H1 (cell line): Measurements from ENCODE around the gene LMAN2. TPM values are rescaled to one million over a fixed set of nuclear protein-coding genes. Genes with fewer than 3 reads are reported as not detected.

Experiments
- CTCF ChIA-PET: fragments of 300-600 bp; sonication (Branson Sonifier 250); formaldehyde crosslinking; loops from one replicate; lab custom pipeline; 2021; ENCODE audit not compliant: partially characterized antibody; lab: Charles Lee
- POLR2A ChIA-PET: fragments of 300-600 bp; sonication (Branson Sonifier 250); formaldehyde crosslinking; loops from one replicate; lab custom pipeline; 2021; ENCODE audit warnings: inconsistent platforms; ENCODE audit not compliant: partially characterized antibody; lab: Charles Lee
- DNase-seq, 2 experiments: peaks; one replicate each; pipeline versions ENCODE4 v3.0.0 to v3.0.0-alpha.2; 2010 to 2022; ENCODE audit warnings: low spot score in 2 of 2, low read depth in 1 of 2, mixed read lengths in 1 of 2
- FAIRE-seq: peaks from 2 replicates; lab custom pipeline; 2011; peaks lifted over from hg19 to GRCh38; lab: Jason Lieb, UNC
- H2AFZ ChIP-seq: 2 replicates; pipeline ENCODE4 v1.8.1; 2012; ENCODE audit warnings: low read length, inconsistent platforms
- H2AK5ac ChIP-seq: 2 replicates; pipeline ENCODE4 v1.6.1; 2013; ENCODE audit warnings: low read depth, low read length
- H2BK120ac ChIP-seq: replicated peaks from 2 replicates; pipeline ENCODE3; 2013; ENCODE audit warnings: low read depth, low read length, inconsistent platforms
- H2BK12ac ChIP-seq: 2 replicates; pipeline ENCODE4 v1.6.1; 2013; ENCODE audit warnings: low read depth, low read length
- H2BK15ac ChIP-seq: 2 replicates; pipeline ENCODE4 v1.6.1; 2013; ENCODE audit warnings: low read length
- H2BK20ac ChIP-seq: 2 replicates; pipeline ENCODE4 v1.6.1; 2013; ENCODE audit warnings: low read length
- H2BK5ac ChIP-seq: 2 replicates; pipeline ENCODE4 v1.6.1; 2013; ENCODE audit warnings: low read depth, low read length
- H3K14ac ChIP-seq: 2 replicates; pipeline ENCODE4 v1.6.1; 2013; ENCODE audit warnings: inconsistent platforms; ENCODE audit not compliant: insufficient read length
- H3K18ac ChIP-seq: 2 replicates; pipeline ENCODE4 v1.6.1; 2013; ENCODE audit warnings: low read length; ENCODE audit errors: extremely low read depth
- H3K23ac ChIP-seq: 2 replicates; pipeline ENCODE4 v1.6.1; 2013; ENCODE audit warnings: inconsistent platforms; ENCODE audit not compliant: insufficient read length
- H3K23me2 ChIP-seq: 2 replicates; pipeline ENCODE4 v1.6.1; 2013; ENCODE audit warnings: low read depth, low read length
- H3K27ac ChIP-seq: 2 replicates; pipeline ENCODE4 v1.6.1; 2011; ENCODE audit warnings: low read depth, low read length, inconsistent platforms
- H3K27me3 ChIP-seq, 4 experiments: replicated peaks in 1 of 4; 1 replicate in 1 of 4; 2 replicates in 3 of 4; pipeline versions ENCODE4 v1.6.1 to v1.8.1; 2011 to 2013; ENCODE audit warnings: low read length in 3 of 4, mild to moderate bottlenecking in 3 of 4, inconsistent platforms in 2 of 4, mixed read lengths in 2 of 4, moderate library complexity in 1 of 4; ENCODE audit not compliant: control insufficient read depth in 3 of 4, insufficient read depth in 3 of 4; ENCODE audit errors: extremely low read depth in 1 of 4
- H3K36me3 ChIP-seq, 4 experiments: 2 replicates each; pipeline versions ENCODE4 v1.6.1 to v1.8.1; 2011 to 2013; ENCODE audit warnings: mild to moderate bottlenecking in 4 of 4, low read length in 3 of 4, moderate library complexity in 2 of 4, control low read depth in 1 of 4, inconsistent platforms in 1 of 4; ENCODE audit not compliant: insufficient read depth in 4 of 4, control insufficient read depth in 2 of 4
- H3K4ac ChIP-seq: replicated peaks from 2 replicates; pipeline ENCODE3; 2013; ENCODE audit warnings: low read length, low read depth, mixed read lengths, inconsistent platforms; ENCODE audit not compliant: insufficient read length
- H3K4me1 ChIP-seq, 4 experiments: replicated peaks in 1 of 4; 1 replicate in 1 of 4; 2 replicates in 3 of 4; pipeline versions ENCODE4 v1.6.1 to v1.8.1; 2011 to 2013; ENCODE audit warnings: low read length in 3 of 4, inconsistent platforms in 2 of 4, mixed read lengths in 1 of 4; ENCODE audit not compliant: insufficient read depth in 4 of 4, control insufficient read depth in 3 of 4
- H3K4me2 ChIP-seq, 2 experiments: 2 replicates each; pipeline versions ENCODE4 v1.6.1 to v1.8.1; 2011 to 2013; ENCODE audit warnings: low read depth in 2 of 2, low read length in 2 of 2, control low read depth in 1 of 2, inconsistent platforms in 1 of 2, mild to moderate bottlenecking in 1 of 2; ENCODE audit not compliant: insufficient read depth in 1 of 2
- H3K4me3 ChIP-seq, 4 experiments: fragments of 200-600, 300-600 bp in 1 of 4; sonication (generic), shearing (Covaris generic), sonication (Bioruptor Twin) in 1 of 4; 2 replicates each; pipeline versions ENCODE4 v1.5.1 to v1.8.1; 2011 to 2016; ENCODE audit warnings: low read length in 4 of 4, low read depth in 3 of 4, control low read depth in 2 of 4, inconsistent platforms in 2 of 4, mild to moderate bottlenecking in 2 of 4, mixed read lengths in 1 of 4, moderate library complexity in 1 of 4; ENCODE audit not compliant: insufficient read depth in 2 of 4; ENCODE audit errors: extremely low read depth in 1 of 4
- H3K56ac ChIP-seq: replicated peaks from 2 replicates; pipeline ENCODE3; 2013; ENCODE audit warnings: low read depth, mild to moderate bottlenecking, mixed read lengths, low read length, inconsistent platforms; ENCODE audit not compliant: insufficient read length
- H3K79me1 ChIP-seq: 2 replicates; pipeline ENCODE4 v1.6.1; 2013; ENCODE audit warnings: low read depth, low read length, control low read depth
- H3K79me2 ChIP-seq, 2 experiments: 2 replicates each; pipeline versions ENCODE4 v1.6.1 to v1.8.1; 2012 to 2013; ENCODE audit warnings: low read length in 2 of 2, mild to moderate bottlenecking in 2 of 2, inconsistent platforms in 1 of 2; ENCODE audit not compliant: insufficient read depth in 2 of 2, control insufficient read depth in 1 of 2
- H3K9ac ChIP-seq, 4 experiments: replicated peaks in 1 of 4; 1 replicate in 1 of 4; 2 replicates in 3 of 4; pipeline versions ENCODE4 v1.6.1 to v1.8.1; 2011 to 2013; ENCODE audit warnings: low read depth in 3 of 4, low read length in 3 of 4, control low read depth in 2 of 4, mild to moderate bottlenecking in 2 of 4, moderate library complexity in 2 of 4, inconsistent platforms in 1 of 4; ENCODE audit errors: extremely low read depth in 1 of 4
- H3K9me3 ChIP-seq, 2 experiments: 2 replicates each; pipeline versions ENCODE4 v1.6.1 to v1.8.1; 2012 to 2013; ENCODE audit warnings: mild to moderate bottlenecking in 2 of 2, moderate library complexity in 2 of 2, control low read depth in 1 of 2, inconsistent platforms in 1 of 2, low read depth in 1 of 2, low read length in 1 of 2, mixed read lengths in 1 of 2; ENCODE audit not compliant: insufficient read depth in 2 of 2
- H4K20me1 ChIP-seq, 2 experiments: replicated peaks in 1 of 2; 2 replicates each; pipeline versions ENCODE3 to v1.8.1; 2011 to 2013; ENCODE audit warnings: inconsistent platforms in 2 of 2, low read length in 2 of 2, mild to moderate bottlenecking in 1 of 2; ENCODE audit not compliant: insufficient read depth in 2 of 2, control insufficient read depth in 1 of 2
- H4K5ac ChIP-seq: 2 replicates; pipeline ENCODE4 v1.6.1; 2013; ENCODE audit warnings: low read length, low read depth, mixed read lengths, inconsistent platforms; ENCODE audit not compliant: insufficient read length
- H4K8ac ChIP-seq: 2 replicates; pipeline ENCODE4 v1.8.0; 2013; ENCODE audit warnings: mild to moderate bottlenecking, moderate library complexity, low read length, inconsistent platforms; ENCODE audit not compliant: insufficient read depth; ENCODE audit errors: extremely low read depth
- H4K91ac ChIP-seq: replicated peaks from 2 replicates; pipeline ENCODE3; 2013; ENCODE audit warnings: low read length, mixed read lengths, inconsistent platforms; ENCODE audit not compliant: insufficient read length
- EP300 ChIP-seq, 2 experiments: IDR thresholded peaks; 1 replicate in 1 of 2; 2 replicates in 1 of 2; pipeline ENCODE4 v1.6.1; 2011 to 2012; ENCODE audit warnings: low read depth in 2 of 2, low read length in 2 of 2, mild to moderate bottlenecking in 2 of 2, borderline replicate concordance in 1 of 2, inconsistent platforms in 1 of 2, moderate library complexity in 1 of 2
- GABPA ChIP-seq: IDR thresholded peaks from 2 replicates; pipeline ENCODE4 v1.6.1; 2011; ENCODE audit warnings: mild to moderate bottlenecking, low read length, moderate library complexity, borderline replicate concordance; ENCODE audit not compliant: insufficient read depth
- KDM1A ChIP-seq: fragments of 200-600, 300-600 bp; sonication (generic); IDR thresholded peaks from 2 replicates; pipeline ENCODE4 v1.7.1; 2016; ENCODE audit warnings: mild to moderate bottlenecking, low read length, borderline replicate concordance
- MAX ChIP-seq: IDR thresholded peaks from 2 replicates; pipeline ENCODE4 v1.6.1; 2012; ENCODE audit warnings: inconsistent platforms
- PHF8 ChIP-seq: fragments of 200-600 bp; sonication (generic); conservative IDR thresholded peaks from 2 replicates; pipeline ENCODE4 v1.7.1; 2012; ENCODE audit warnings: low read depth, mild to moderate bottlenecking, inconsistent platforms, low read length, moderate library complexity
- RNF2 ChIP-seq: fragments of 200-900, 300-1000 bp; sonication (generic); IDR thresholded peaks from 2 replicates; pipeline ENCODE4 v1.7.1; 2016; ENCODE audit warnings: borderline replicate concordance, low read depth, mild to moderate bottlenecking, antibody characterized with exemption, low read length; ENCODE audit not compliant: poor library complexity, severe bottlenecking; ENCODE audit errors: missing control alignments
- SP1 ChIP-seq: IDR thresholded peaks from 2 replicates; pipeline ENCODE4 v1.6.1; 2011; ENCODE audit warnings: low read depth, low read length
- TAF1 ChIP-seq: IDR thresholded peaks from 2 replicates; pipeline ENCODE4 v1.6.1; 2011; ENCODE audit warnings: mild to moderate bottlenecking, low read depth, low read length
- TAF7 ChIP-seq: optimal IDR thresholded peaks from 2 replicates; pipeline ENCODE3; 2011; ENCODE audit warnings: low read depth, mild to moderate bottlenecking, inconsistent platforms, low read length, moderate library complexity, borderline replicate concordance
- TEAD4 ChIP-seq: IDR thresholded peaks from 2 replicates; pipeline ENCODE4 v1.6.1; 2012; ENCODE audit warnings: low read depth, low read length, inconsistent platforms, mixed read lengths
- WGBS, 2 experiments: shearing (Covaris generic) in 1 of 2; methylation state at CpG; one replicate each; pipeline versions ENCODE4 v1.1.6 to v1.1.7; 2013 to 2015; ENCODE audit warnings: low lambda C conversion rate in 2 of 2, mixed read lengths in 2 of 2, inconsistent platforms in 1 of 2, low coverage in 1 of 2, missing lambda C conversion rate in 1 of 2; ENCODE audit not compliant: insufficient replicate concordance in 2 of 2, insufficient coverage in 1 of 2, insufficient read length in 1 of 2; ENCODE audit errors: extremely low coverage in 1 of 2, missing lambda C conversion rate in 1 of 2; 5-methylcytosine and 5-hydroxymethylcytosine counted together
- polyA plus RNA-seq, 7 experiments: library from polyadenylated mRNA; depleted of rRNA in 3 of 7; stranded (reverse) in 5 of 7; unstranded in 2 of 7; fragments of >200 nt in 5 of 7; fragments of 200-250 nt in 2 of 7; gene quantifications; 1 replicate in 5 of 7; 2 replicates in 1 of 7; 4 replicates in 1 of 7; pipeline versions ENCODE4 v1.2.1 to v1.2.3, GENCODE V29; 2011 to 2013; ENCODE audit warnings: missing spikeins in 2 of 7, mixed read lengths in 2 of 7
- total RNA-seq: library from RNA; stranded (reverse); fragmentation: NEBNext Ultra II Directional; extraction: Animal tissue kit (Norgen Biotek cat#: 25700); gene quantifications from 2 replicates; pipeline ENCODE4 v1.2.1, GENCODE V29; 2021

LMAN2 gene
- total and polyA plus RNA-seq, 2 of the 8 experiments (the other 6 are each of a cell fraction or from before 2014, with no cell fraction given) = 116 to 225 TPM

GRCh38 chr5:177314376-177315342 lies 36.8 kb downstream of the LMAN2 start:
- H2AK5ac ChIP-seq = no peak overlapping the region; the same call in 1 of the 2 replicates
- no peak overlapping the region for H2BK20ac ChIP-seq
- no peak overlapping the region for H3K18ac ChIP-seq
- WGBS, 2 experiments = 89% methylated on average over 13 of the region's 18 CpGs; no CpG with 5 or more reads in 1 of the 2 experiments
- H3K4me2 ChIP-seq = no peak overlapping the region
- peak overlapping the region; percentile 32; the same call in 1 of the 2 replicates for H4K8ac ChIP-seq
- no peak overlapping the region for H2AFZ ChIP-seq
- no peak overlapping the region for H3K9ac ChIP-seq
- no peak overlapping the region for H3K27ac ChIP-seq
- FAIRE-seq (no peak), DNase-seq (no peak)
- peaks cover 0 to 8% of the 10 kb centered on the region in 2 experiments for H4K20me1 ChIP-seq
- H3K9me3 ChIP-seq = no peaks in the 10 kb centered on the region
- H3K23ac ChIP-seq = no peak overlapping the region
- H3K4me3 ChIP-seq = no peak overlapping the region
- 0 out of 2 replicates have a peak overlapping the region, but pooled peaks have one; percentile 61 for H2BK15ac ChIP-seq
- no peaks in the 10 kb centered on the region for H3K27me3 ChIP-seq
- H4K91ac ChIP-seq = no peak overlapping the region
- no peaks in the 10 kb centered on the region for H3K36me3 ChIP-seq
- H3K4ac ChIP-seq = no peak overlapping the region
- peak overlapping the region; percentile 60; the same call in 1 of the 2 replicates for H2BK12ac ChIP-seq
- H3K14ac ChIP-seq = no peak overlapping the region
- no peak overlapping the region for H2BK120ac ChIP-seq
- no peak overlapping the region for H4K5ac ChIP-seq
- H3K79me1 ChIP-seq = no peaks in the 10 kb centered on the region
- H2BK5ac ChIP-seq = no peak overlapping the region; the same call in 1 of the 2 replicates
- peaks cover 11% of the 10 kb centered on the region for H3K23me2 ChIP-seq
- ChIA-PET POLR2A (interaction anchor here (0.6 to 6.0 kb wide), 6 partner anchors 12 to 246 kb away, joined by 3 to 26 read pairs (median 5); partner anchors contain the start of genes LMAN2, PRELID1 and RAB24), CTCF (interaction anchor here (1.0 to 16.6 kb wide), 6 partner anchors 11 to 135 kb away, joined by 3 to 251 read pairs (median 8); no protein-coding TSS in a partner anchor)
- no peaks in the 10 kb centered on the region for H3K79me2 ChIP-seq
- H3K4me1 ChIP-seq = peaks cover 0 to 19% (median 14%) of the 10 kb centered on the region in 4 experiments; a peak in 6 of 7 replicates
- H3K56ac ChIP-seq = no peak overlapping the region
- TF ChIP-seq RNF2 (no peak), PHF8 (no peak), TEAD4 (no peak), KDM1A (no peak), SP1 (no peak), EP300 (IDR thresholded peaks at IDR 0.05; ENCODE audit: borderline replicate concordance in 1 of 2, low read depth in 2 of 2, low read length in 2 of 2) (no peak), TAF7 (no peak), MAX (no peak), TAF1 (no peak), GABPA (no peak)
